ENCODE results near the gene RAB2B.

Gene RAB2B

DNA sequence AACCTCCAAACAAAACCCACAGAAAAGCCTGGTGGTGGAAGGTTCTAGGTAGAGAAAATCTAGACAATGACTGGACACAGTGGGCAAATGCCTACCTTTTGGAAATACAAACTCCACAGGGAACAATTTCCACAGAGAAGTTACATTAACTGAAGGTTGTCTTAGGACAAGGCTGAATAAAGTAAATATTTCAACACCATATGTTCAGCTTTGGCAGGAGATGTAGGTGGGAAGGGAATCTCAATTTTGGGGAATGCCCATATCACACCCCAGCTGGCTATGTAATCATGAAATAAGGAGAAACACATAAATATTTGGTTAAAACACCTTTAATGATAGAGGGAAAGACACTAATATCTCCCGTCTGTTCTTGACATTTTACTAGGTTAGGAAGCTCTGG is 44.0 kb upstream of the RAB2B start:
- no peak overlapping the region for H3K4me2 ChIP-seq (ENCODE audit: low read depth, low read length, poor library complexity, severe bottlenecking)
- no peaks in the 10 kb centered on the region for H3K36me3 ChIP-seq (ENCODE audit: insufficient read depth, low read length)
- no peaks in the 10 kb centered on the region for H4K20me1 ChIP-seq (ENCODE audit: insufficient read depth, low read length, poor library complexity, severe bottlenecking)

DNA sequence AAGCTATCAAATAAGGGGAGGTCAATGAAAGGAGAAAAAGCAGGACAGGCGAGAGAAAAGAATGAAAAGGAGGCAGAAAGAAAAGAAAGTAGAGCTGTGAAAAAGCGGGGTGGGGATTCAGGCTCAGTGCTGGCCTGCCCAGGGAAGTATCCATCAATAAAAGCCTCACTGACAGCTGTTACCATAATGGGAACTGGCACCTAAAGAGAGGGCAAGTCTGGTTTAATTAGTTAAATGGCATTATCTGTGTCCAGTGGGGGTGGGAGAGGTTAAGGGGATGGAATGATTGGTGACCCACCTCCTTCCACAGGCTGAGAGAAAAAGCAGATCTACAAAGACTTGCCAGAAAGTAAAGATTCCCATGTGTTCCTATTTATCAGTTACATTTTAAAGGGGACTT is 42.0 kb upstream of the RAB2B start:
- Histone ChIP-seq H3K9ac (ENCODE audit: low read depth, low read length, poor library complexity, severe bottlenecking) (no peak overlapping the region), H3K79me2 (ENCODE audit: insufficient read depth, low read length) (no peaks in the 10 kb centered on the region), H3F3A (ENCODE audit: low read depth) (no peaks in the 10 kb centered on the region; the same call in 1 of the 2 replicates), H3K27me3 (ENCODE audit: insufficient read depth, low read length, poor library complexity, severe bottlenecking) (peaks cover 41% of the 10 kb centered on the region), H3K36me3 (ENCODE audit: insufficient read depth, low read length) (no peaks in the 10 kb centered on the region), H4K20me1 (ENCODE audit: insufficient read depth, low read length, poor library complexity, severe bottlenecking) (no peaks in the 10 kb centered on the region), H2AFZ (ENCODE audit: low read length) (no peak overlapping the region), H3K9me3 (ENCODE audit: insufficient read depth, low read depth, low read length) (no peaks in the 10 kb centered on the region), H3K4me3 (ENCODE audit: low read length, poor library complexity, severe bottlenecking) (no peak overlapping the region), H3K4me1 (ENCODE audit: insufficient read depth, low read length, poor library complexity, severe bottlenecking) (no peaks in the 10 kb centered on the region), H3K9me2 (replicated peaks; ENCODE audit: low read depth, low read length) (no peaks in the 10 kb centered on the region), H3K4me2 (ENCODE audit: low read depth, low read length, poor library complexity, severe bottlenecking) (no peak overlapping the region)
- no peak for TF ChIP-seq EZH2phosphoT487 (IDR thresholded peaks at IDR 0.05; ENCODE audit: borderline replicate concordance)
- TF ChIP-seq, protein P1, sequence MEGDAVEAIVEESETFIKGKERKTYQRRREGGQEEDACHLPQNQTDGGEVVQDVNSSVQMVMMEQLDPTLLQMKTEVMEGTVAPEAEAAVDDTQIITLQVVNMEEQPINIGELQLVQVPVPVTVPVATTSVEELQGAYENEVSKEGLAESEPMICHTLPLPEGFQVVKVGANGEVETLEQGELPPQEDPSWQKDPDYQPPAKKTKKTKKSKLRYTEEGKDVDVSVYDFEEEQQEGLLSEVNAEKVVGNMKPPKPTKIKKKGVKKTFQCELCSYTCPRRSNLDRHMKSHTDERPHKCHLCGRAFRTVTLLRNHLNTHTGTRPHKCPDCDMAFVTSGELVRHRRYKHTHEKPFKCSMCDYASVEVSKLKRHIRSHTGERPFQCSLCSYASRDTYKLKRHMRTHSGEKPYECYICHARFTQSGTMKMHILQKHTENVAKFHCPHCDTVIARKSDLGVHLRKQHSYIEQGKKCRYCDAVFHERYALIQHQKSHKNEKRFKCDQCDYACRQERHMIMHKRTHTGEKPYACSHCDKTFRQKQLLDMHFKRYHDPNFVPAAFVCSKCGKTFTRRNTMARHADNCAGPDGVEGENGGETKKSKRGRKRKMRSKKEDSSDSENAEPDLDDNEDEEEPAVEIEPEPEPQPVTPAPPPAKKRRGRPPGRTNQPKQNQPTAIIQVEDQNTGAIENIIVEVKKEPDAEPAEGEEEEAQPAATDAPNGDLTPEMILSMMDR (conservative IDR thresholded peaks at IDR 0.05; ENCODE audit: low read length), result no peak

More for the DNA sequence above, 44.0 kb upstream of the RAB2B start:
- no peak overlapping the region for H3K9ac ChIP-seq (ENCODE audit: low read depth, low read length, poor library complexity, severe bottlenecking)
- H3K4me1 ChIP-seq (ENCODE audit: insufficient read depth, low read length, poor library complexity, severe bottlenecking), result no peaks in the 10 kb centered on the region
- TF ChIP-seq, protein P1 (conservative IDR thresholded peaks at IDR 0.05; ENCODE audit: low read length), result no peak
- no peak for TF ChIP-seq EZH2phosphoT487 (IDR thresholded peaks at IDR 0.05; ENCODE audit: borderline replicate concordance)
- peaks cover 23% of the 10 kb centered on the region for H3K27me3 ChIP-seq (ENCODE audit: insufficient read depth, low read length, poor library complexity, severe bottlenecking)
- H3K79me2 ChIP-seq (ENCODE audit: insufficient read depth, low read length), result no peaks in the 10 kb centered on the region
- no peak overlapping the region for H2AFZ ChIP-seq (ENCODE audit: low read length)
- H3F3A ChIP-seq (ENCODE audit: low read depth), result no peaks in the 10 kb centered on the region
- no peaks in the 10 kb centered on the region for H3K9me2 ChIP-seq (replicated peaks; ENCODE audit: low read depth, low read length)
- no peaks in the 10 kb centered on the region for H3K9me3 ChIP-seq (ENCODE audit: insufficient read depth, low read depth, low read length)
- no peak overlapping the region for H3K4me3 ChIP-seq (ENCODE audit: low read length, poor library complexity, severe bottlenecking)

DNA sequence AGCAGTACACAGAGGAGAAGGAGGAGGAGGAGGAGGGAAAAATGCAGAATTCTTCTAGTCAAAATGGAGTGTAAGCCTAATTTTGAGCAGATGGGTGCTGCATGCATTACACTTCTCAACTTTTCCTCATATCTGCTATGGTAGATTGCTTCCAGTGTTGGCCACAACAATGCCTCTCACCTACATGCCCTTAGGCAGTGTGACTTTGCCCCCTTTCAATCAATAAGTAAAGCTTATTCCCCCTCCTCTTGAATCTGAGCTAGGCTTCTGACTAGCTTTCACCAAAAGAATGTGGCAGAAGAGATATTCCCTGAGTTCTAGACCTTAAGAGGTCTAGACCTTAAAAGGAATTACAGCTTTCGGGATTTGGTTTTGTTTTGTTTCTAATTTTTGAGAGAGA is 37.6 kb upstream of the RAB2B start:
- Histone ChIP-seq H4K20me1 (ENCODE audit: insufficient read depth, low read length, poor library complexity, severe bottlenecking) (peaks cover 8% of the 10 kb centered on the region), H3K36me3 (ENCODE audit: insufficient read depth, low read length) (no peaks in the 10 kb centered on the region), H3K79me2 (ENCODE audit: insufficient read depth, low read length) (peaks cover 18% of the 10 kb centered on the region), H3K4me3 (ENCODE audit: low read length, poor library complexity, severe bottlenecking) (no peak overlapping the region), H3K4me2 (ENCODE audit: low read depth, low read length, poor library complexity, severe bottlenecking) (no peak overlapping the region), H3K4me1 (ENCODE audit: insufficient read depth, low read length, poor library complexity, severe bottlenecking) (peaks cover 9% of the 10 kb centered on the region), H3K9me2 (replicated peaks; ENCODE audit: low read depth, low read length) (no peaks in the 10 kb centered on the region), H3K27me3 (ENCODE audit: insufficient read depth, low read length, poor library complexity, severe bottlenecking) (peaks cover 48% of the 10 kb centered on the region), H3F3A (ENCODE audit: low read depth) (no peaks in the 10 kb centered on the region; the same call in 1 of the 2 replicates), H3K9me3 (ENCODE audit: insufficient read depth, low read depth, low read length) (no peaks in the 10 kb centered on the region), H2AFZ (ENCODE audit: low read length) (0 out of 2 replicates have a peak overlapping the region, but pooled peaks have one; percentile 35), H3K9ac (ENCODE audit: low read depth, low read length, poor library complexity, severe bottlenecking) (no peak overlapping the region)
- no peak for TF ChIP-seq EZH2phosphoT487 (IDR thresholded peaks at IDR 0.05; ENCODE audit: borderline replicate concordance)
- TF ChIP-seq, protein P1 (conservative IDR thresholded peaks at IDR 0.05; ENCODE audit: low read length), result no peak

Data from Loucy (cell line).